ENCODE measurements around the gene USP6.

GRCh38 chr17:5110816-5111215 is 5.0 kb upstream of the USP6 start:
- TF ChIP-seq, protein P1, sequence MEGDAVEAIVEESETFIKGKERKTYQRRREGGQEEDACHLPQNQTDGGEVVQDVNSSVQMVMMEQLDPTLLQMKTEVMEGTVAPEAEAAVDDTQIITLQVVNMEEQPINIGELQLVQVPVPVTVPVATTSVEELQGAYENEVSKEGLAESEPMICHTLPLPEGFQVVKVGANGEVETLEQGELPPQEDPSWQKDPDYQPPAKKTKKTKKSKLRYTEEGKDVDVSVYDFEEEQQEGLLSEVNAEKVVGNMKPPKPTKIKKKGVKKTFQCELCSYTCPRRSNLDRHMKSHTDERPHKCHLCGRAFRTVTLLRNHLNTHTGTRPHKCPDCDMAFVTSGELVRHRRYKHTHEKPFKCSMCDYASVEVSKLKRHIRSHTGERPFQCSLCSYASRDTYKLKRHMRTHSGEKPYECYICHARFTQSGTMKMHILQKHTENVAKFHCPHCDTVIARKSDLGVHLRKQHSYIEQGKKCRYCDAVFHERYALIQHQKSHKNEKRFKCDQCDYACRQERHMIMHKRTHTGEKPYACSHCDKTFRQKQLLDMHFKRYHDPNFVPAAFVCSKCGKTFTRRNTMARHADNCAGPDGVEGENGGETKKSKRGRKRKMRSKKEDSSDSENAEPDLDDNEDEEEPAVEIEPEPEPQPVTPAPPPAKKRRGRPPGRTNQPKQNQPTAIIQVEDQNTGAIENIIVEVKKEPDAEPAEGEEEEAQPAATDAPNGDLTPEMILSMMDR (IDR thresholded peaks at IDR 0.05): no peak
- TF ChIP-seq ZFP36 (IDR thresholded peaks at IDR 0.05; ENCODE audit: borderline replicate concordance, partially characterized antibody) (no peak), POLR2A (IDR thresholded peaks at IDR 0.05; ENCODE audit: low read length) (no peak), CBX8 (IDR thresholded peaks at IDR 0.05) (no peak), HDAC2 (IDR thresholded peaks at IDR 0.05) (no peak), RFX5 (IDR thresholded peaks at IDR 0.05) (no peak), KDM1A (IDR thresholded peaks at IDR 0.05; ENCODE audit: low read depth) (no peak), REST (IDR thresholded peaks at IDR 0.05) (no peak)
